HG02885 (cell line): ENCODE data around the gene PTBP1.

Experiments
- ATAC-seq: cut with Tn5 transposase; IDR thresholded peaks from one replicate; pipeline ENCODE4 v1.9.1; 2021; ENCODE audit warnings: mild to moderate bottlenecking; ENCODE audit not compliant: unreplicated experiment, poor library complexity

Gene PTBP1

GRCh38 chr19:771332-771785 is 25.9 kb upstream of the PTBP1 start:
- no peak for ATAC-seq

- no peak for ATAC-seq
These were observed 25.2 kb upstream of the PTBP1 start for GRCh38 chr19:772063-772462.

- ATAC-seq: no peak
These were observed 24.4 kb upstream of the PTBP1 start for GRCh38 chr19:772730-773436.

- ATAC-seq: no peak
These were observed 20.7 kb upstream of the PTBP1 start for GRCh38 chr19:776549-776948.

GRCh38 chr19:778910-779653 is 18.2 kb upstream of the PTBP1 start:
- ATAC-seq: no peak

- no peak for ATAC-seq
These were observed 16.3 kb upstream of the PTBP1 start for GRCh38 chr19:780935-781334.

- no peak for ATAC-seq
These were observed 15.5 kb upstream of the PTBP1 start for GRCh38 chr19:781800-782184.

GRCh38 chr19:782185-782877 is 14.9 kb upstream of the PTBP1 start:
- ATAC-seq: no peak

GRCh38 chr19:782878-783668 is 14.2 kb upstream of the PTBP1 start:
- ATAC-seq: no peak

- no peak for ATAC-seq
These were observed 12.7 kb upstream of the PTBP1 start for GRCh38 chr19:784541-784940.

GRCh38 chr19:787536-787935 is 9.7 kb upstream of the PTBP1 start:
- ATAC-seq: no peak

- ATAC-seq: no peak
These were observed 8.6 kb upstream of the PTBP1 start for GRCh38 chr19:788686-788982.

GRCh38 chr19:788983-789700 is 8.1 kb upstream of the PTBP1 start:
- ATAC-seq: no peak

- no peak for ATAC-seq
These were observed 7.6 kb upstream of the PTBP1 start for GRCh38 chr19:789701-790060.

GRCh38 chr19:791007-791566 is 6.2 kb upstream of the PTBP1 start:
- ATAC-seq: no peak

GRCh38 chr19:791567-792305 is 5.5 kb upstream of the PTBP1 start:
- no peak for ATAC-seq

- no peak for ATAC-seq
These were observed 4.9 kb upstream of the PTBP1 start for GRCh38 chr19:792306-792885.

GRCh38 chr19:793806-794205 is 3.4 kb upstream of the PTBP1 start:
- no peak for ATAC-seq

- ATAC-seq: no peak
These were observed 2.1 kb upstream of the PTBP1 start for GRCh38 chr19:795073-795611.
